Ramos (cell line): ENCODE data around the gene SLC5A1.

ENCODE experiments used
- in situ Hi-C: fragments of 300-500 bp; cut with MboI; formaldehyde crosslinking; loops from one replicate; pipeline ENCODE4 v1.14.3; 2022; ENCODE audit warnings: low sequenced_read_pairs; ENCODE audit not compliant: unreplicated experiment

SLC5A1 gene

GRCh38 chr22:32082331-32082730 lies 39.3 kb downstream of the SLC5A1 start:
- in situ Hi-C loops, result loop anchor here (5.0 to 10.0 kb wide), 2 partner anchors 105 to 418 kb away; partner anchors contain the start of gene PISD

GRCh38 chr22:32083000-32083399 lies 39.9 kb downstream of the SLC5A1 start:
- in situ Hi-C loops, result loop anchor here (5.0 to 10.0 kb wide), 2 partner anchors 106 to 418 kb away; partner anchors contain the start of gene PISD

- in situ Hi-C loops, result loop anchor here (5.0 to 10.0 kb wide), 2 partner anchors 107 to 419 kb away; partner anchors contain the start of gene PISD
These were observed 40.8 kb downstream of the SLC5A1 start for GRCh38 chr22:32083814-32084213.

- in situ Hi-C loops, result loop anchor here (10.0 kb wide), 1 partner anchor 423 kb away; the partner anchor contains the start of gene PISD
These were observed 45.0 kb downstream of the SLC5A1 start for GRCh38 chr22:32088084-32088483.

GRCh38 chr22:32097018-32097417 lies 54.0 kb downstream of the SLC5A1 start:
- in situ Hi-C loops, result no loop called here

GRCh38 chr22:32097881-32098499 lies 54.9 kb downstream of the SLC5A1 start:
- in situ Hi-C loops, result no loop called here

GRCh38 chr22:32100711-32101110 lies 57.6 kb downstream of the SLC5A1 start:
- in situ Hi-C loops, result no loop called here

GRCh38 chr22:32103658-32104315 lies 60.7 kb downstream of the SLC5A1 start:
- in situ Hi-C loops, result no loop called here

- in situ Hi-C loops, result no loop called here
These were observed 63.9 kb downstream of the SLC5A1 start for GRCh38 chr22:32106930-32107329.

- in situ Hi-C loops, result no loop called here
These were observed 69.3 kb downstream of the SLC5A1 start for GRCh38 chr22:32112380-32112779.

- in situ Hi-C loops, result no loop called here
These were observed 76.6 kb downstream of the SLC5A1 start for GRCh38 chr22:32119568-32120235.

- in situ Hi-C loops, result no loop called here
These were observed 77.5 kb downstream of the SLC5A1 start for GRCh38 chr22:32120603-32121002.

GRCh38 chr22:32122899-32123298 lies 79.8 kb downstream of the SLC5A1 start:
- in situ Hi-C loops, result no loop called here

GRCh38 chr22:32123657-32124056 lies 80.6 kb downstream of the SLC5A1 start:
- in situ Hi-C loops, result no loop called here

GRCh38 chr22:32127904-32128303 lies 84.8 kb downstream of the SLC5A1 start:
- in situ Hi-C loops, result loop anchor here (25.0 kb wide), 1 partner anchor 334 kb away; the partner anchor contains the start of genes BPIFC and FBXO7

- in situ Hi-C loops, result loop anchor here (25.0 kb wide), 1 partner anchor 332 kb away; the partner anchor contains the start of genes BPIFC and FBXO7
These were observed 87.4 kb downstream of the SLC5A1 start for GRCh38 chr22:32130464-32130863.

- in situ Hi-C loops, result loop anchor here (25.0 kb wide), 1 partner anchor 330 kb away; the partner anchor contains the start of genes BPIFC and FBXO7
These were observed 89.1 kb downstream of the SLC5A1 start for GRCh38 chr22:32132126-32132525.

- in situ Hi-C loops, result loop anchor here (25.0 kb wide), 1 partner anchor 330 kb away; the partner anchor contains the start of genes BPIFC and FBXO7
These were observed 89.7 kb downstream of the SLC5A1 start for GRCh38 chr22:32132783-32133182.

GRCh38 chr22:32134796-32135195 lies 91.7 kb downstream of the SLC5A1 start:
- in situ Hi-C loops, result loop anchor here (25.0 kb wide), 1 partner anchor 328 kb away; the partner anchor contains the start of genes BPIFC and FBXO7

- in situ Hi-C loops, result loop anchor here (25.0 kb wide), 1 partner anchor 326 kb away; the partner anchor contains the start of genes BPIFC and FBXO7
These were observed 92.9 kb downstream of the SLC5A1 start for GRCh38 chr22:32135958-32136357.
